H7 (cell line): Measurements from ENCODE around the gene PHLDB1. TPM values are rescaled to one million over a fixed set of nuclear protein-coding genes. Genes with fewer than 3 reads are reported as not detected.

Experiments
- DNase-seq: peaks from one replicate; pipeline ENCODE4 v3.0.0; 2012
- H3K27me3 ChIP-seq: 2 replicates; pipeline ENCODE4 v1.6.0; 2011; ENCODE audit warnings: mild to moderate bottlenecking, low read length; ENCODE audit not compliant: control insufficient read depth, insufficient read depth
- H3K36me3 ChIP-seq: replicated peaks from 2 replicates; pipeline ENCODE4 v1.5.1; 2011; ENCODE audit warnings: low read length; ENCODE audit not compliant: control insufficient read depth, insufficient read depth
- H3K4me3 ChIP-seq: 2 replicates; pipeline ENCODE4 v1.5.1; 2011; ENCODE audit warnings: low read depth, mild to moderate bottlenecking, control low read depth, low read length, moderate library complexity; ENCODE audit not compliant: insufficient read depth
- total RNA-seq: library from RNA; depleted of rRNA; stranded (reverse); fragments of >200 nt; shearing (Covaris generic); gene quantifications from 2 replicates; pipeline ENCODE4 v1.2.3, GENCODE V29; 2014

Gene PHLDB1
- total RNA-seq, 1 experiment from 2014 or later = 48.7 TPM

DNA sequence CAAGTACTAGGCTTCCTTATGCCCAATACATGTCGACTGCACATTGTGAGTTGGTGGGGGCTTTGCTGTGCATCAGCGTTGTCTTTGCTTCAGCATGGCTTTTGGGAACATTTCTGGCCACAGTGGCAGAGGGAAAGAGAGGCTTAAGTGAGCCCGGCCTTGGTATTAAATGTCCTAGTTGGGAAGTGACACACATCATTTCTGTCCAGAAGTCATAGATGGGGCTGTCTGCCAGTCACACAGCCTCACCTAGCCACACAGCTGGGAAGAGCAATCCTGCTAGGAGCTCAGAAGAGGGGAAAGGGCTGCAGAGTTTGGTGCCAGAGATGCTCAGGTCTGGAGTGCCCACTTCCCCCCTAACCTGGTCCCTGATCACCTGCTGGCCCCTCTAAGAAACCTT, 44.4 kb downstream of the PHLDB1 start:
- DNase-seq = no peak
- no peaks in the 10 kb centered on the region for H3K27me3 ChIP-seq
- no peak overlapping the region for H3K4me3 ChIP-seq
- peaks cover 24% of the 10 kb centered on the region for H3K36me3 ChIP-seq

DNA sequence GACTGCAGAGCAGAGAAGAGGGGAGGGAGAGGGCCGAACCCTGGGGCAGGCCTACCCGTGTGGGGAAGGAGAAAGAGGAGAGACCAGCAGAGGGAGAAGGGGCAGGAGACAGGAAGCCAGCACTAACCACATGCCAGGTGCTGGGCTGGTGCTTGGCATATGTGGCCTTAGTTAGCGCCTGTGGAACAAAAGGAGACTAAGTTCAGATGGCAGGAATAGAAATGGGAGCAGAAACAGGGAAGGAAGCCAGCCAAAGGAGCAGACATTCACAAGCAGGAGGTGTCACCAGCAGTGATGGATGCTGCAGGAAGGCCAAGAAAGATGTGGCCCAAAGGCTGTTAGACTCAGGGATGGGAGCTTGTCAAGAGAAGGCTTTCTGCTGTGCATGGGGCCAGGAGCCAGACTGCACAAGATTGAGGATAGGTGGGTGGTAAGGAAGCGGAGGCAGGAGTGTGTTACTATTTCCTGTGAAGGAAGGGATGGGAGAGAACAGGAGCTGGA, 45.3 kb downstream of the PHLDB1 start:
- no peak for DNase-seq
- no peaks in the 10 kb centered on the region for H3K27me3 ChIP-seq
- no peak overlapping the region for H3K4me3 ChIP-seq
- peaks cover 24% of the 10 kb centered on the region for H3K36me3 ChIP-seq

DNA sequence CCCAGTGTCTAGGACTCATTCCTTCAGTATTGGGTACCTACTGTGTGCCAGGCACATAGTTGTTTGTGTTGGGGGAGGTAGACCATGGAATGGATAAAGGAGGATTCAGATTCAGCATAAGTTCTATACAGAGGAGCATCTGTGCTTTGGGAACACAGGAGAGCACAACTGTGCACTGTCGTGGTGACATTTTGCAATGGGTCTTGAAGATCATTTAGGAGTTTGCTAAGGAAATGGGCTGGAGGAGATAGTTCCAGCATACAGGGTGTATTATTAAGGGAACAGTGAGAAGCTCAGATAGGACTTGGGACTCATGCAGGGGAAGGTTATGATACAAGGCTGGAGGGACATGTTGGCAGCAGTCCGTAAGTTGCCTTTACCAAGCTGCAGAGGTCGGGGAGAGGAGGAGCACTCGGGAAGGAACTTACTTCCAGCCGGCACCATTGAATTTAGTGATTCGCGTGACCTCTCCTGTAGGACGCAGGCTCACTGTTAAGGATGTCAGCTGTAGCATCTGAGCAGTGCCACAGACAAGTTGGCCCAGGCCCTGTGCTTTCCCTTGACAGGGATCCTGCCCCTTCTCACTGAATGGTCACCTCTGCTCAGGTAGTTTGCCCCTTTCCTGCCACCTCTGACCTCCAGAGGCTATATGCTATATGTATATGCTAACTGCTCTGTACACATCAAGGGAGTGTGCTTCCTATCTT, 46.4 kb downstream of the PHLDB1 start:
- Histone ChIP-seq H3K36me3 (peaks cover 21% of the 10 kb centered on the region), H3K27me3 (no peaks in the 10 kb centered on the region), H3K4me3 (no peak overlapping the region)
- no peak for DNase-seq

DNA sequence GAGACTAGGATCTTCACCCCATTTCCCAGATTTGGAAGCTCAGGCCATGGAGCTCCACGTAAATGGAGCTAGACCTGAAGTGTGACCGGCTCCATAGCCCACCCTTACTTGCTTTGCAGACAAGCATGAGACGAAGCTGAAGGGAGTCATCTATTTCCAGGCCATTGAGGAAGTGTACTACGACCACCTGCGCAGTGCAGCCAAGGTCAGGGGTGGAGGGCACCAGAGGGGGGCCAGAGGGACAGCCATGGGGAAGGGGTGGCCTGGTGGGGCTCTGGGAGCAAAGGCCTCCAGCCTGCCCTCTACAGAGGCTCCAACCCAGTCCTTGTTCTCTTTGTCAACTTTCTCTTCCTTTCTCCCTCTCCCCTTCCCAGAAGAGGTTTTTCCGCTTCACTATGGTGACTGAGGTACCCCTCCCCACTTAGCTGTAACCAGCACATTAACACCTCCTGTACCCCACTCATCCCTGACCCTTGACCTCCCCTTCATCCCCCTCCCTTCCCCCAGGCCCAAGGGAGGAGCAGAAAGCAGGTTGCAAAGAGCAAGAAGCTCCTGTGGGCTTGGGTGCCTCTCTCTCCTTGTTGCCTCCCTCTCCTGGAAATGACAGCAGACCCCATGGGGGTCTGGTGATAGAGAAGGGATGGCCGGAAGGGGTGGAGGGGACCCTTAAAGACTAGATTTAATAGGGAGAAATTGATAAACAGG, 48.2 kb downstream of the PHLDB1 start:
- H3K4me3 ChIP-seq = no peak overlapping the region
- peaks cover 13% of the 10 kb centered on the region for H3K36me3 ChIP-seq
- no peaks in the 10 kb centered on the region for H3K27me3 ChIP-seq
- DNase-seq = no peak

DNA sequence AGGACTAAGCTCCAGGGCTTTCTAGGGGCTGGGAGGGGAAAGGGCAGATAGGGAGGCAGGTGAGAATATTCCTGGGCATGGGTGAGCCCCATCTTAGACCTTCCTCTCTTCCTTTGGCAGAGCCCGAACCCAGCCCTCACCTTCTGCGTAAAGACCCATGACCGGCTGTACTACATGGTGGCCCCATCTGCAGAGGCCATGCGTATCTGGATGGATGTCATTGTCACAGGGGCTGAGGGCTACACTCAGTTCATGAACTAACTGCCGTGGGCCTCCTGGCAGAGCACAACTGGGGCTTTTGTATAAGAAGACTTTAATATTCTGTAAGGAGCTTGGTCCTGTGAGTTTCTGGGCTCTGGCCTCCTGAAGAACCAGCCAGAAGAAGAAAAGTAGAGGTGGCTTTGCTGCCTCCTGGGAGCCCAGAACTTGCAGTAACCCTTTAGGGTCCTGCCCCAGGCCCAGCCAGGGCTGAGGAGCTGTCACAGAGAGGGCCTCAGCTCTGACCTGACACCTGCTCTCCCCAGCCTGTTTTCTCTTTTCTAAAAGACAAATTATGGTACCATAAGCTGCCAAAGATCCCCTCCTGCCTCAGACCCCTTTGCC, 49.2 kb downstream of the PHLDB1 start:
- peaks cover 10% of the 10 kb centered on the region for H3K36me3 ChIP-seq
- no peaks in the 10 kb centered on the region for H3K27me3 ChIP-seq
- DNase-seq = no peak
- no peak overlapping the region for H3K4me3 ChIP-seq

DNA sequence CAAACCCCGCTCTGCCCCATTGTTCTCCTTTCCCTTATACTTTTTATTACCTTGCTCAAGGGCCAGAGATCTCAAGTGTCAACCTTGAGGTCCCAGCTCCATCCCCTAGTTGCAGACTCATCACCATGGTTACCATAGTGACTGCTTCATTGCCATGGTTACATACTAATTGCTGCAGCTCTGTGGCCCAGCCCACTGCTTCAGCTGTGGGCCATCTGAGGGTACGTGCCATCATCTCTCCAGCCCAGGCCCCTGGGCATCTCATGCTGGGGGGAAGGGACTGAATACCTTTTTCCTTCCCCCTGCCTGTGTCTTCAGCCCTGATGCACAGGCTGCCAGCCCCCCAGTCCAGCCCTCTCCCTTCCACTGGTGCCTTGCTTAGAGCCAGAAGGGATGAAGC, 49.8 kb downstream of the PHLDB1 start:
- no peak for DNase-seq
- Histone ChIP-seq H3K36me3 (peaks cover 10% of the 10 kb centered on the region), H3K27me3 (no peaks in the 10 kb centered on the region), H3K4me3 (no peak overlapping the region)

DNA sequence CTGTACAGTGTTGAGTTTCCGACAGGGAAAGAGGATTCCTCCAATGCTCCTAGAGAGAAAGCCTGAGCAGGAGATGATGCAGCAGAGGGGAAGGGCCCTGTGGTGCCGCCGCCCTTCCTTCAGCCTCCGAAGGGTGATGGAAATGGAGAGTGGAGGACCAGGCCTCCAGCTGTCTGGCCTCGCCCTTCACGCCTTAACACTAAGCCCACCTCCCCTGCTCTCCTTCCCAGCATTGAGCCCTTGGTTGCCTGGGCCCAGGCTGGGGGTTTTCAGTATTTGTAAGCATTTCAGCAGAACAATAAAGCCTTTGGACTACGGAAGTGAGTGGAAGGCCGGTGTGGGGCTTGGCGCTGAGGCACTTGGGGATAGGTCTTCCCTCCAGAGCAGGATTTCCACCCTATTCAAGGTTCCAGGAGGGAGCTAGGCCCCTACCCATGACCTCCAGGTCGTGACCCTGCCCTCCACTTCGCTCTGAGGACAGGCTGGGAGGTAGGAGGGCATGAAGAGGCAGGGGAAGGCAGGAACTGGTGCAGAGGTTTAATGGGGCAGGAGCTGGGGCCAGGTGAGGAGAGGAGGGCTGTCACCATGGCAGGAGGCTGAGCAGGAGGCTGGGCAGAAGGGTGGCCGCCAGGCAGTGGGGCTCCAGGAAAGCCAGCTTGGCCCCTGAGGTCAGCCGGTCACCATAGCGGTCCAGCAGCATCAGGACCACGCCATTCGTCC, 50.5 kb downstream of the PHLDB1 start:
- no peak for DNase-seq
- Histone ChIP-seq H3K36me3 (peaks cover 6% of the 10 kb centered on the region), H3K27me3 (no peaks in the 10 kb centered on the region), H3K4me3 (no peak overlapping the region)

DNA sequence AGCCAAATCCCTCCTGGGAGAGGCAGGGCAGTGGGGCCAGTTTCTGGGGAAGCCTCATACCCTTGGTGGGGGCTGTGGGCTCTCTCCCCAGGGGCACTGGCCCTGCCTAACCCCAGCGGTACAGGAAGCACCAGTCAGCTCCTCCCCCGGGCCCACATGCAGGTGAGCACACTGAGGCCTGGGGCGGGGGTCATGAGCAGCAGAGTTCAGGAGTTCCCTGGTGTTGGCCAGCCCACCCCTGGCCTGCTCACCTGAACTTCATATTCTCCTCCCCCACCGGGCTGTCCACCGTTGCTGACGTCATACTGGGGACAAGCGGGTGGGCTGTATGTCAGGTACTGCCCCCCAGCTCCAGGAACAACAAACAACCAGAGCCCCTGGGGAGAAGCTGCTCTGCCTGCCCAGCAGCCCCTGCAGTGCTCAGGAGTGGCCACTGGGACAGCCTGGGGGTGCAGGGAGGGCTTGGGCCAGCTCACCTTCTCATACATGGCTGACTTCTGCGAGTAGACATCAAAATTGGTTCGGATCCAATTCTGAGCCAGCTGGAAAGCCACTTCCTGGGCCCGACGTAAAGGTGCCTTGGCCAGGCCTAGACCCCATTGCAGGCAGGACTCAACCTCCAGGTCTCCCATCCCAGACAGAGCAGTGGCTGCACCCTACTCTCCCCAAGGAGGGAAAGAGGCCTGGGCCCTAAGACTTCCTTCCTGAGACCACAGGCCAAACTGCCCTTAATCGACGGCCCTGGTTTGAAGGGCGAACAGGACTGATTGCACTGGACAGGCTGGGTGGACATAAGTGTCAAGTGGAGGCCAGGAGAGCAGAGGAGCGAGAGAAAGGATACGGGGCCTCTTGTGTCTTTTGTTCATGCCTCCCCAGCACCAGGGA, 51.3 kb downstream of the PHLDB1 start:
- no peak overlapping the region for H3K4me3 ChIP-seq
- H3K36me3 ChIP-seq = peaks cover 4% of the 10 kb centered on the region
- peak; percentile 71 for DNase-seq
- H3K27me3 ChIP-seq = no peaks in the 10 kb centered on the region

DNA sequence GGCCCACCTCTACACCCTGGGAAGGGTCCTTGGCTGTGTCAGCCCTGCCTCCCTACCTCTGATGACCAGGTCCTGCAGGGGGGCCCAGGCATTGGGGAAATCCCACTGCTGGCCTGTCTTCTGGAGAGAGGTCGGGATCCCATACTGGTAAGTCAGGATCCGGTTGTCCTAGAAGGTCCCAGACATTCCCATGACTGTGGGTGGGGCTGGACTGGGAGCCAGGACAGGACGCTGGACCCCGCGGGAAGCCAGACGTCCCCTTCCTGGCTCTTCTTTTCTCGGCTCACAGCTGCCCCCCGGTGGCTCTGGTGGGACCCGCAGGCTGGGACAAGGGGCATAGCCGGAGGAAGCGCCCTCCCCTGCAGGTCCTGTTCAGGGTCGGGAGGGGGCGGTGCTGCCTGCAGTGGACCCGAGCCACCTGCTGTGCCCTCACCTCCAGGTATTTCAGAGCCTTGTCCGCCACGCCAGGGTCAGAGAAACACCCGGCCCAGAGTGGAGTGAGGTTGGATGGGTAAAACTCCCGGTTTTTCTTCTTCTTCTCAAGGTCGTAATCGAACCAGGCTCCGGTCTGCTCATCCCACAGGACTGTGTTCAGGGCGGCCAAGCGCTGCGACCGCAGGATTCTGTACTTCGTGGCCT, 52.0 kb downstream of the PHLDB1 start:
- no peaks in the 10 kb centered on the region for H3K27me3 ChIP-seq
- H3K36me3 ChIP-seq = peaks cover 2% of the 10 kb centered on the region
- H3K4me3 ChIP-seq = no peak overlapping the region
- DNase-seq = peak; percentile 99

DNA sequence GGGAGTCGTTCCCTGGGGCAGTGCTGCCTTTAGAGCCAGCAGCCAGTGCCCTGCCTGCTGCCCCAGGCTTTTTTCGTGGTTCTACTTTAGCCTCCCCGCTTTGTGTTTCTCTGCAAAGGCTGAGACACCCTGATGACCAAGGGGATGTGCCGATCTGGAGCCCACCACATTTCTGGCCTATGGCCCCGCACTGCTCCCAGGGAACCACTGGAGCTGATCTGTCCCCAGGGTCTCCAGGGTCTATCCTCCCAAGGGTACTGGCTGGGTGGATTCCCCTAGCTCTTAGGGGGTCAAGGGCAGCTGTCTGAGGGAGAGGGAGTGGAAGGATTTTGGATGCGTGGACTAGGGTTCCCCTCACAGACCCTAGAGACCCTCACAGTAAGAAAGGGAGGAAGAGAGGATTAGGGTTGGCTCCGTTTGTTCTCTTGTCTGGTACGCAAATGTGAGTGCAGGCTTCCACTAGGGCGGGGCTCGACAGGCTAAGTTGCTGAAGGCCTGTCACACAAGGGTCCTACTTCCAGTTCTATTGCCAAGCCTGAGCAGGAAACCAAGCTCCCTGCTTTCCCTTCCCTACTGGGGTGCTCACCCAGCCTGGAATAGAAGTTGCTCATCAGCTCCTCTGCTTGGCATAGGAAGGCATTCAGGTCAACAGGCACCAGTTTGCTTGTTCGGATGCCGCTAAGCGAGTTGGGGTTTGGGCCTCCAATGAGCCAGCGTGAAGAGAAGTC, 52.7 kb downstream of the PHLDB1 start:
- no peak for DNase-seq
- Histone ChIP-seq H3K27me3 (no peaks in the 10 kb centered on the region), H3K36me3 (peaks cover 2% of the 10 kb centered on the region), H3K4me3 (no peak overlapping the region)

DNA sequence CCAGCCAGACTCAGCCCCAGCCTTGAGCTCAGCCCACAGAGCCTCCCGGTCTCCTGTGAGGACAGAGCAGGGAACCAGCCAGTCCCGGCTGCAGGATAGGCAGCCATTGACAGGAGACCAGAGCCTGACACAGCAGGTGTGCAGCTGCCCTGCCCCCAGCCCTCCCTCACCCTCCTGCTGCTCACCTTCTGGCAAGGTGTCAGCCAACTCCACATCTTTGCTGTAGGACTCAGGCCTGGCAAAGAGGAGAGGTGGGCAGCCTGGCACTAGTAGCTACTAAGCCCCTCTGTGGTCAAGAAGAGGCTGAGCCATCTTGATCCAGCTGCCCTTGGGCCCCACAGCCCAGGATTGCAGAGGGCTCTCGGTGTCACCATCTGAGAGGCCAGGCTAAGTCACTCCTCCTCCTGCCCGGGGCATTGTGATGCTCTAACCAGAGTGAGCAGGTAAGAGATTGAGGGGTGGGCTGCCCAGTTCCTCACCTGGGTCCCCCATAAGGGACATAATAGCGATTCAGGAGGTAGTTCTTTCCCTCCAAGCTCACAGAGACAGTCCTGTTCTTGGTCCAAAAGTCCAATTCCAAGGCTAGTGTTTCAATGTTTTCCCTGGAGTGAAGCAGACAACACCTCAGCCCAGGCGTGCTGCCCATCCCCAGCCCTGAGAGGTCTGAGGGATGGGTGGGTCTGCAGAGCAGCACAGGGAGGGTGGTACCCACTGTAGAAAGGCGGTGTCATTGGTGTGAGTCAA, 53.4 kb downstream of the PHLDB1 start:
- no peak overlapping the region for H3K4me3 ChIP-seq
- H3K36me3 ChIP-seq = peaks cover 2% of the 10 kb centered on the region
- peak; percentile 48 for DNase-seq
- H3K27me3 ChIP-seq = no peaks in the 10 kb centered on the region

DNA sequence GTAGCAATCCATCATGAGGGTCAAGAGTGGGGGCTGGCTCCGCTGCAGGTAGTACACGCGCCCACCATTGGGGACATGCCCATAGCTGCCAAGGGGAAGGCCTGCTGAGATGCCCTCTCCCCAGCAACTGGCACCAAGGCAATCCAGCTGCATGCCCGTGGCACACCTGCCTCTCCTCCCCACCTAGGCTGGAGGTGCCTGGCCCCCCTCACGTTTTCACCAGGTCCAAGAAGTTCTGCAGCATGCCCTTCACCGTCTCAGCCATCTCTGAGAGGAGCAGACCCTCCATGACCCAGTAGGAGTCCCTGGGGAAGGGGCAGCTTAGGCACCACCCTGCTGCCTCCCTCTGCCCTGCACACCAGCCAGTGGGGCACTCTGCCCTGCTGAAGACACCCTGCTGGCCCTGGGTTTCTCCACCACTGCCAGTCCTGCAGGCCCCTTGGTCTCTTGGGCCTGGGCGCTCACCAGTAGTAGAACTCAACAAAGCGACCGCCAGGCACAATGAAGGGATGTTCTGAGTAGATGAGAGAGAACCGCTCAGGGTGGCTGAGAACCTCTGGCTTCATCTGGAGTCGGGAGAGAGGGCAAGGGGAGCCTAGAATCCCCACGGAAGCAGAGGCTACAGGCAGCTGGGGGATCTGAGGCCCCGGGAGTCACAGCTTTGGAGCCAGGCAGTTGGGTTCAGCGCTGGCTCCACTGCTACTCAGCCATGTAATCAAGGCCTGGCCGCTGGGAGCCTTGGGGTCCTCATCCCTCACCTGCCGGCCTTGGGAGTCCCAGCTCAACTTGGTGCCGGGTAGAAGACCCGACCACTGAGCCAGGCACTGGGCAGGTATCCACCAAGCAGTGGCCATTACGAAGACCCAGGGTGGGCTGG, 54.2 kb downstream of the PHLDB1 start:
- Histone ChIP-seq H3K4me3 (no peak overlapping the region), H3K36me3 (no peaks in the 10 kb centered on the region; the same call in 1 of the 2 replicates), H3K27me3 (no peaks in the 10 kb centered on the region)
- DNase-seq = peak; percentile 30
